ENCODE data around the gene GNA14.

The GNA14 gene

DNA sequence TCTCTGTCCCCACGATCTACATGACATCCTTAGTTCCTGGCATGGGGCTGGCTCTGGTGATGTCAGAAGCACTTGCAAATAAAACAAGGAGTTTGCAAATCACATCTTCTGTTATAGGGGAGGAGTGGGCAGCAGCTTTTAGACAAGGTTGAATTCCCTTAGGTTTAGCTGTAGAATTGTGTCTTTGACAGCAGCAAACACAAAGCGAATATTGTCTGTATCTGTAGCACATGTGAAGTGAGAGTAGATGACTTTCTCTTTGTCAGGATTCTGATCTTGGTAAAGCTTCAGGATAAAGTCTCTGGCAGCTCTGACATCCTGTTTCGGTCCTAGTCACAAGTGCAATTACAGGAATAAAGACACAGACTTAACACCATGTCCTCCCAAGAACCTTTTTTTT, 224.3 kb downstream of the GNA14 start:
- Histone ChIP-seq H3K27ac (ENCODE audit: extremely low read depth, low read depth, low read length) (no peak overlapping the region), H3K9me3 (ENCODE audit: control insufficient read depth, insufficient read depth, low read depth, low read length) (no peaks in the 10 kb centered on the region), H3K4me1 (ENCODE audit: control insufficient read depth, insufficient read depth, low read length) (no peaks in the 10 kb centered on the region), H3K4me3 (ENCODE audit: low read depth, low read length) (no peak overlapping the region), H3K36me3 (ENCODE audit: control insufficient read depth in 2 of 2, insufficient read depth in 1 of 2, low read length in 2 of 2) (no peaks in the 10 kb centered on the region)
- TF ChIP-seq ZNF529 (tag by site-specific recombination; IDR thresholded peaks at IDR 0.05; ENCODE audit: insufficient replicate concordance) (no peak), ZNF670 (tag by site-specific recombination; IDR thresholded peaks at IDR 0.05; ENCODE audit: low read depth) (no peak), HOXC10 (CRISPR knock-in tag; IDR thresholded peaks at IDR 0.05) (no peak), SETDB1 (IDR thresholded peaks at IDR 0.05; ENCODE audit: insufficient read length, low read length) (no peak), ZNF837 (tag by site-specific recombination; IDR thresholded peaks at IDR 0.05) (no peak), ZNF664 (tag by site-specific recombination; IDR thresholded peaks at IDR 0.05) (no peak), KLF16 (tag by site-specific recombination; IDR thresholded peaks at IDR 0.05) (no peak), ZNF175 (tag by site-specific recombination; IDR thresholded peaks at IDR 0.05) (no peak)
- TF ChIP-seq, protein P1, sequence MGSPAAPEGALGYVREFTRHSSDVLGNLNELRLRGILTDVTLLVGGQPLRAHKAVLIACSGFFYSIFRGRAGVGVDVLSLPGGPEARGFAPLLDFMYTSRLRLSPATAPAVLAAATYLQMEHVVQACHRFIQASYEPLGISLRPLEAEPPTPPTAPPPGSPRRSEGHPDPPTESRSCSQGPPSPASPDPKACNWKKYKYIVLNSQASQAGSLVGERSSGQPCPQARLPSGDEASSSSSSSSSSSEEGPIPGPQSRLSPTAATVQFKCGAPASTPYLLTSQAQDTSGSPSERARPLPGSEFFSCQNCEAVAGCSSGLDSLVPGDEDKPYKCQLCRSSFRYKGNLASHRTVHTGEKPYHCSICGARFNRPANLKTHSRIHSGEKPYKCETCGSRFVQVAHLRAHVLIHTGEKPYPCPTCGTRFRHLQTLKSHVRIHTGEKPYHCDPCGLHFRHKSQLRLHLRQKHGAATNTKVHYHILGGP (tag by site-specific recombination; IDR thresholded peaks at IDR 0.05): no peak
- TF ChIP-seq, protein P2, sequence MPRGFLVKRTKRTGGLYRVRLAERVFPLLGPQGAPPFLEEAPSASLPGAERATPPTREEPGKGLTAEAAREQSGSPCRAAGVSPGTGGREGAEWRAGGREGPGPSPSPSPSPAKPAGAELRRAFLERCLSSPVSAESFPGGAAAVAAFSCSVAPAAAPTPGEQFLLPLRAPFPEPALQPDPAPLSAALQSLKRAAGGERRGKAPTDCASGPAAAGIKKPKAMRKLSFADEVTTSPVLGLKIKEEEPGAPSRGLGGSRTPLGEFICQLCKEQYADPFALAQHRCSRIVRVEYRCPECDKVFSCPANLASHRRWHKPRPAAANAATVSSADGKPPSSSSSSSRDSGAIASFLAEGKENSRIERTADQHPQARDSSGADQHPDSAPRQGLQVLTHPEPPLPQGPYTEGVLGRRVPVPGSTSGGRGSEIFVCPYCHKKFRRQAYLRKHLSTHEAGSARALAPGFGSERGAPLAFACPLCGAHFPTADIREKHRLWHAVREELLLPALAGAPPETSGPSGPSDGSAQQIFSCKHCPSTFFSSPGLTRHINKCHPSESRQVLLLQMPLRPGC (tag by site-specific recombination; IDR thresholded peaks at IDR 0.05): no peak
- TF ChIP-seq, protein P3, sequence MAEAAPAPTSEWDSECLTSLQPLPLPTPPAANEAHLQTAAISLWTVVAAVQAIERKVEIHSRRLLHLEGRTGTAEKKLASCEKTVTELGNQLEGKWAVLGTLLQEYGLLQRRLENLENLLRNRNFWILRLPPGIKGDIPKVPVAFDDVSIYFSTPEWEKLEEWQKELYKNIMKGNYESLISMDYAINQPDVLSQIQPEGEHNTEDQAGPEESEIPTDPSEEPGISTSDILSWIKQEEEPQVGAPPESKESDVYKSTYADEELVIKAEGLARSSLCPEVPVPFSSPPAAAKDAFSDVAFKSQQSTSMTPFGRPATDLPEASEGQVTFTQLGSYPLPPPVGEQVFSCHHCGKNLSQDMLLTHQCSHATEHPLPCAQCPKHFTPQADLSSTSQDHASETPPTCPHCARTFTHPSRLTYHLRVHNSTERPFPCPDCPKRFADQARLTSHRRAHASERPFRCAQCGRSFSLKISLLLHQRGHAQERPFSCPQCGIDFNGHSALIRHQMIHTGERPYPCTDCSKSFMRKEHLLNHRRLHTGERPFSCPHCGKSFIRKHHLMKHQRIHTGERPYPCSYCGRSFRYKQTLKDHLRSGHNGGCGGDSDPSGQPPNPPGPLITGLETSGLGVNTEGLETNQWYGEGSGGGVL (tag by site-specific recombination; IDR thresholded peaks at IDR 0.05): no peak
- TF ChIP-seq, protein P4, sequence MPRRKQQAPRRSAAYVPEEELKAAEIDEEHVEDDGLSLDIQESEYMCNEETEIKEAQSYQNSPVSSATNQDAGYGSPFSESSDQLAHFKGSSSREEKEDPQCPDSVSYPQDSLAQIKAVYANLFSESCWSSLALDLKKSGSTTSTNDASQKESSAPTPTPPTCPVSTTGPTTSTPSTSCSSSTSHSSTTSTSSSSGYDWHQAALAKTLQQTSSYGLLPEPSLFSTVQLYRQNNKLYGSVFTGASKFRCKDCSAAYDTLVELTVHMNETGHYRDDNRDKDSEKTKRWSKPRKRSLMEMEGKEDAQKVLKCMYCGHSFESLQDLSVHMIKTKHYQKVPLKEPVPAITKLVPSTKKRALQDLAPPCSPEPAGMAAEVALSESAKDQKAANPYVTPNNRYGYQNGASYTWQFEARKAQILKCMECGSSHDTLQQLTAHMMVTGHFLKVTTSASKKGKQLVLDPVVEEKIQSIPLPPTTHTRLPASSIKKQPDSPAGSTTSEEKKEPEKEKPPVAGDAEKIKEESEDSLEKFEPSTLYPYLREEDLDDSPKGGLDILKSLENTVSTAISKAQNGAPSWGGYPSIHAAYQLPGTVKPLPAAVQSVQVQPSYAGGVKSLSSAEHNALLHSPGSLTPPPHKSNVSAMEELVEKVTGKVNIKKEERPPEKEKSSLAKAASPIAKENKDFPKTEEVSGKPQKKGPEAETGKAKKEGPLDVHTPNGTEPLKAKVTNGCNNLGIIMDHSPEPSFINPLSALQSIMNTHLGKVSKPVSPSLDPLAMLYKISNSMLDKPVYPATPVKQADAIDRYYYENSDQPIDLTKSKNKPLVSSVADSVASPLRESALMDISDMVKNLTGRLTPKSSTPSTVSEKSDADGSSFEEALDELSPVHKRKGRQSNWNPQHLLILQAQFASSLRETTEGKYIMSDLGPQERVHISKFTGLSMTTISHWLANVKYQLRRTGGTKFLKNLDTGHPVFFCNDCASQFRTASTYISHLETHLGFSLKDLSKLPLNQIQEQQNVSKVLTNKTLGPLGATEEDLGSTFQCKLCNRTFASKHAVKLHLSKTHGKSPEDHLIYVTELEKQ (tag by site-specific recombination; IDR thresholded peaks at IDR 0.05; ENCODE audit: borderline replicate concordance): no peak
- POLR2A ChIA-PET: no interaction called here
- CTCF ChIA-PET: interaction anchor here (2.2 kb wide), 1 partner anchor 10 kb away, joined by 5 read pairs; no protein-coding TSS in a partner anchor

DNA sequence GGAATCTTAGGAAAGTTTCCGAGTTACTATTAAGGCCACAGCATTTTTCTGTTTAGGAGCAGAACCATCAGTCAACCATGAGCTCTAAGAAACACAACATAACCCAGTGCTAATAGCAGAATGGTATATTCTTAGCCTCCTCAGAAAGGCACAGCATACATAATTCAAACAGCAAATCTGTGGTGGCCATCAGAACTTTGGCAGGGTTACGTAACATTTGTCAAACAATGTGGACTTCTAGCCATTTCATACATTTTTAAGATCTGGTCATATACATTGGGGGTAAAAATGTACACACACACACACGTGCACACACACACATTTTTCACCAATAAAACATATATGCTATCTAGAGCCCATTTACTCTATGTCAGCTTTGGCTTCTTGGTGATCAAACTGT, 225.2 kb downstream of the GNA14 start:
- TF ChIP-seq ZNF48 (tag by site-specific recombination; IDR thresholded peaks at IDR 0.05): no peak
- TF ChIP-seq ZNF660 (tag by site-specific recombination; IDR thresholded peaks at IDR 0.05): no peak
- no peak for TF ChIP-seq ZFP3 (tag by site-specific recombination; IDR thresholded peaks at IDR 0.05; ENCODE audit: low read depth)
- no peak for TF ChIP-seq ZNF324 (tag by site-specific recombination; IDR thresholded peaks at IDR 0.05)
- TF ChIP-seq OVOL3 (tag by site-specific recombination; IDR thresholded peaks at IDR 0.05): no peak
- Histone ChIP-seq H3K9me3 (ENCODE audit: control insufficient read depth, insufficient read depth, low read depth, low read length) (no peaks in the 10 kb centered on the region), H3K27ac (ENCODE audit: extremely low read depth, low read depth, low read length) (no peak overlapping the region), H3K36me3 (ENCODE audit: control insufficient read depth in 2 of 2, insufficient read depth in 1 of 2, low read length in 2 of 2) (no peaks in the 10 kb centered on the region), H3K4me1 (ENCODE audit: control insufficient read depth, insufficient read depth, low read length) (no peaks in the 10 kb centered on the region), H3K4me3 (ENCODE audit: low read depth, low read length) (no peak overlapping the region)
- ChIA-PET CTCF (interaction anchor here (0.6 to 2.2 kb wide), 2 partner anchors 11 to 311 kb away, joined by 4 to 5 read pairs; no protein-coding TSS in a partner anchor), POLR2A (no interaction called here)
